ENCODE data around the gene ABCA2.
"Not testable (repeated sequence)": the region's sequence is repeated elsewhere in the genome, so short reads cannot be mapped to it uniquely, and the experiment has no call there.

Gene ABCA2

DNA sequence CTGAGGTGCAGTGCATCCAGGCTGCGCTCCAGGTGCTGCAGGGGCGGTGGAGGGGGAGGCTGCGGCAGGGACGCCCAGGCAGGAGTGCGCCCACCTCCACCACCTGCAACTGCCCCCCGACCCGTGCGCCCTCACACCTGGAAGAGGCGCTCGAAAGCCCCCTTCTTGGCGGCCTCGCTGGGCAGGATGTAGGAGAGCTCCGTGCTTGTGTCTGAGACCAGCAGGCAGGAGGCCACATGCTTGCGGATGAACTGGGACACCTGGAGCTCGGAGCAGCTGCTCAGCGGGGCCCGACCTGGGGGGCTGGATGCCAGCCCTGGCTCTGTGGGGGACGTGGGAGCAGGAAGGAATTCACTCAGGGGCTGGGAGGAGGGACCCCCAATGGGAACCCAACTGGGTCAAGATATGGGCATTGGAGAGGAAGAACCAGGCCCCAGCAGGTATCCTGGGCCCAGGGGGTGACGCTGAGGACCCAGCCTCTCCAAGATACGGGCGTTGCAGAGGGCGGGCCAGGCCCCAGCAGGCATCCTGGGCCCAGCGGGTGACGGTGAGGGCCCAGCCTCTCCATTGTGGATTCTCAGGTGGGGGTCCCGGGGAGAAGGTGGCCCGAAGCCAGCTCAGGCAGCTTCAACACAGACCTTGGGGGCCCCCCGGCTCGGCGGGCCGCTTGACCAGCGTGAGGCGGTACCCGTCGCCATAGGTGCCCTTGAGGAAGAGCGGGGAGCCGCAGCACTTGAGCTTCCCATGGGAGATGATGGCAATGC is 13.1 kb downstream of the ABCA2 start:
- no peak for DNase-seq (ENCODE audit: low read depth in 2 of 2)

DNA sequence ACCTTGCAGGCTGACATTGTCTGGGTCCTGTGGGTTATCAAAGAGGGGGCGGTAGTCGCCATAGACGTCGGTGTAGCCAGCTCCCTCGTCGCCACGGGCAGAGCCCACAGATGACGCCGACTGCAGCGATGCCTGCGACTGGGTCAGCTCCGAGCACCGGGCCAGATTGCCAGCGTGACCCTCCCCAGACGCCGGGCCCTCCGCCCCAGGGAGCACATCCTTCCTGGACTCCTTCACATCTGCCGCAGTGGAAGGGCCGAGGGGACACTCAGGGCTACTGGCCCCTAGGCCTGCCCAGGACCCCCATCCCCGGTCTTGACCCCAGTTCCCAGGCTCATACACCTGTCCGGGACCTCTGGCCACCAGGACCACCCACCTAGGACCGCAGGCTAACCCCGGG is 13.9 kb downstream of the ABCA2 start:
- DNase-seq (ENCODE audit: low read depth in 2 of 2), result no peak

DNA sequence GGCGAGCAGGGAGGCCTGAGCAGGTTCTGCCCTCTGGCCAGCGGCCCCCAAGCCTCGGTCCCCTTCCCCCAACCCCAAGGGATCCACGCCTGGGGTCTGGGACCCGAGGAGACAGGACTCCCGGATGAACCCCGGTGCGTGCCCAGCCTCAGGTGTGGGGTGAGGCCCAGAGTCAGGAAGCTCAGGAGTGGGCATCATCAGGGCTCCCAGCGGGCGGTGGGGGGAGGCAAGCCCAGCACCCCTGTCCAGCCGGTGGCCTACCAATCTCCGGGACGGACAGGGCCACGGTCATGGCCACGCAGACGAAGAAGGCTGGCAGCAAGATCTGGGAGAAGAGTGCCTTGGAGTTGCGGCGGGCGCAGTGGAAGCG is 14.5 kb downstream of the ABCA2 start:
- DNase-seq (ENCODE audit: low read depth in 2 of 2), result no peak

DNA sequence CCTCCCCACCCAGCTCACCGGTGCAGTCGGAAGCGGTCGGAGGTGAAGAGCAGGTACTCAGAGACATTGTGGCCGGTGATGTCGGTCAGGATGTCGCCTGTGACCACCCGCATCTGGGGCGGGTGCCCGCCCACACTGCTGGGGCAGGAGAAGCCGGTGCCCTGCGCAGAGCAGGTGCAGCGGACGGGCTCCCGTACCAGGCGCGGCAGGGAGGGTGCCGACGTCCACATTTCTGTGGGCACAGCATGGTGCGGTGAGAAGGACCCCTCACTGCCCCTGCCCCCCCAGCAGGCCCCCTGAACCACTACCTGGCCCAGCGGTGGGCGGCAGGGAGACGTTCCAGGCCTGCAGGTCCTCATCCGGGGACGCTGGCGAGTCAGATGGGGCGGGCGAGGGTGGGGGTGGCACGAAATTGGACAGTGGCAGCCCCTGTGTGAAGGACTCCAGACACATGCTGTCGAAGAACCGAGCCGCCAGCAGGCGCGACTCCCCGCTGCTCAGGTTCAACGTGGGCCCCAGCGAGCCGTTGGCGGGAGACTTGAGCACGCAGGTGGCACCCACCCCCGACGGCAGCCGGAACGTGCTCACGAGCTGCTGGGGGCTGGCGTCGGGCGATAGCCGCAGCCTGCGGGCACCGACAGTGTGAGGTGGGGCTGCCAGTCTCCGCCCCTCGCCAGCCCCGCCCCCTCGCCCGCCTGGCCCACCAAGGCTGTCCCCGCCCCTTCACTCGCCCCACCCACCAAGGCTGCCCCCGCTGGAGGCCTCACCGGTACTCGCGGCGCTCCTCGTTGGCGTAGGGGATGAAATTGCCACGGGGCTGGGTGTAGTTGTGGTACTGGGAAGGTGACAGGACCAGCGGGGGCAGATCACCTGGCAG is 15.1 kb downstream of the ABCA2 start:
- DNase-seq (ENCODE audit: low read depth in 2 of 2), result no peak

DNA sequence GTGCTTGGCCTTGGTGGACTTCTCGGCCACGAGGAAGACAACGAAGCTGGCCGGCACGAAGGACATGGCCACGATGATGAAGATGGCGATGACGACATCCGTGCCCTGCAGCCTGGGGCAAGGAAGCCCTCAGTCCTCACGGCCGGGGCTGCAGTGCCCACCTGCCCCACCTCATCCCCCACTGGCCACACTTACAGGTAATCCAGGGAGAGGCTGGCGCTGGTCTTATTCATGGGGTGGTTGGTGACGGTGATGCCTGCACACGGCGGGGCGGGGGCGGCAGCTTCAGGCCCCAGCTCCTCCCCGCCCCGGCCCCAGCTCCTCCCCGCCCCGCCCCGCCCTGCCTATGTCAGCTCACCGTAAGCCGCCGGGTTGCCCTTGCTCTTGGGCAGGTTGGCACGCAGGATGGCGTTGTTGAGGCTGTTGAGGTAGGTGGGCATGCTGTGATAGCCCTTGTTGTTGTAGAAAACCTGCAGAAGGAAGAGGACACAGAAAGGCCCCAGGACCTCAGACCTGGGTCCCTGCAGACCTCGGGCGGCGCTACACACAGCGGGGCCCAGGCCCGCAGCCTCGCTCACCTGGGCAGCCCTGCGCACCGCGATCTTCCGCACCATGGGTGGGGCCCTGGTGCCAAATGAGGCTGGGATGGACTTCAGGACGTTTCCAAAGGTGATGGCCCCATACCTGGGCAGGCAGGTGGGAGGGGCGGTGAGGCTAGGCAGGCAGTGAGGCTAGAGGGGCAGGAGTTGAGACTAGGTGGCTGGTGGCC is 15.9 kb downstream of the ABCA2 start:
- no peak for DNase-seq (ENCODE audit: low read depth in 2 of 2)

DNA sequence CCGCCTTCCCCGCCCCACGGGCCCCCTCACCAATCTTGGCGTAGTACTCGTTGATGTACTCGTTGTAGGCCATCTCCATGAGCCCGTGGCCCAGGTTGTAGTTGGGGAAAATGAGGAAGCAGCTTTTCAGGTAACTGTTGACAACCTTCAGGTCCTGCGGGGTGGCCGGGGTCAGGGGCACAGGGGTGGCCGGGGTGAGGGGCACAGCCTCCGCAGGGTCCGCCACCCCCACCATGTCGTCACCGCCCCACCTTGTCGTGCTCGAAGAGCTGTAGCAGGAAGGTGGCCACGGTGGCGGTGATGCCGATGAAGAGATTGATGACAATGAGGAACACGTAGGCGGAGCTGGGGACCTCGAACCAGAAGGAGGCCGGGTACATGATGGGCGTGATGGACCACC is 16.9 kb downstream of the ABCA2 start:
- no peak for DNase-seq (ENCODE audit: low read depth in 2 of 2)

DNA sequence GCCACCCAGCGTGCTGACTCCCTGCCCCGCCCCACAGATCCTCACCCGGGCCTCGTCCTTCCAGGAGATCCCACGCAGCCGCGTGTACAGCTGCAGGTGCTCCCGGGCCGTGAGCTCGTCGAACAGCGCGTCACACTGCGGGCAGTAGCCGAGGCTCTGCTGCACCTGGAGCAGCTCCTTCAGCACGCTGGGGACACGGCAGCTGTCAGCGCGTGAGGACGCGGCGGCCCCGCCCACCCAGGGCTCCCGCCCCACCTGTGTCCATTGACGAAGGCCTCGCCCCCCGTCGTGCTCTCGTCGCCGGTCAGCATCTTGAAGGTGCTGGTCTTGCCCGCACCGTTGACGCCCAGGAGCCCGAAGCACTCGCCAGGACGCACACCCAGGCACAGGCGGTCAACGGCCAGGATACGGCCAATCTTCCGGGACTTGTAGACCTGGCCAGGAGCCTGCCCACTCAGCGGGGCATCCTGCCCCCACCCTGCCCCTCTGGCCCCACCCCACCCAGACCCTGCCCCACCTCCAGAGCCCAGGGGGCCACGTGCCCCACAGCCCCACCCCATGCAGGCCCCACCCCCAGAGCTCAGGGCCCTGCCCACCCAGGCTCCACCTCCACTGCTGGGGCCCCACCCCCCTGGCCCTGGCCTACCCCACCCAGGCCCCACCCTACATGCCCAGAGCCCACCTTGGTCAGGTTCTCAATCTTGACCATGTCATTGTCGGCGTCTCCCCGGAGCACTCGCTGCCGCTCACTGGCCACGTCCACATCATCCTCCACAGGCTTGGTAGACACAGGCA is 17.9 kb downstream of the ABCA2 start:
- no peak for DNase-seq (ENCODE audit: low read depth in 2 of 2)

DNA sequence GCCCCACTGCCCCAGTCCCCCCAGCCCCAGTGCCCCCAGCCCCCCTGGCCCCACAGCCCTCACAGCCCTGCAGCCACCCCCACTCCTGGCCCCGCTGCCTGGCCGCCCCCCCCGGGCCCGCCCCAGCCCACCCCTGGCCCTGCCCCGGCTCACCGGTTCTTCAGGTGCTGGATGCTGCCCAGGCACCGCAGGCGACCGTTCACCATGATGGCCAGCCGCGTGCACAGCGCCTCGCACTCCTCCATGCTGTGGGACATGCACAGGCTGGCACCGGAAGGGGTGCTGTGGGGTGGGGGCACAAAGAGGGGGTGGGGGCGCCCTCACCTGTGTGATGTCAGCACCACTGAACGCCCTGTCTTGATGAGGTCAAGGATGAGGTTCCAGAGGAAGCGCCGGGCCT is 18.8 kb downstream of the ABCA2 start:
- no peak for DNase-seq (ENCODE audit: low read depth in 2 of 2)

DNA sequence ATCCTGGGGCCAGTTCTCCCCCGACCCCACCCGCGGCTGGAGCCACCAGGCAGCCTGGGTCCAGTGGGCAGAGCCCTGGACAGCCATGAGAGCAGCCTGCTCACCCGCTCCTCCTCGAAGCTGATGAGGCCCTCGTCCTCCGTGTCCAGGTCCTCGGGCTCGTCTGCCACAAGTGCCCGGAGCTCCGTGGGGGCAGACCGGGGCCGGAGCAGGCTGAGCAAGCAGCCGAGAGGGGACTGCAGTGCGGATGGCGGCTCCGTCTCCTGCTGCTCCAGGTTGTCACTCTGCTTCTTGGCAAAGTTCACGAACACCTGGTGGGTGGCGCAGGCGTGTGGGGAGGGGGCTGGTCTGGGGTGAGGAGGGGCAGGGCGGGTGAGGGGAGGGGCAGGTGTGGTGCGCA is 19.7 kb downstream of the ABCA2 start:
- DNase-seq (ENCODE audit: low read depth in 2 of 2), result no peak

DNA sequence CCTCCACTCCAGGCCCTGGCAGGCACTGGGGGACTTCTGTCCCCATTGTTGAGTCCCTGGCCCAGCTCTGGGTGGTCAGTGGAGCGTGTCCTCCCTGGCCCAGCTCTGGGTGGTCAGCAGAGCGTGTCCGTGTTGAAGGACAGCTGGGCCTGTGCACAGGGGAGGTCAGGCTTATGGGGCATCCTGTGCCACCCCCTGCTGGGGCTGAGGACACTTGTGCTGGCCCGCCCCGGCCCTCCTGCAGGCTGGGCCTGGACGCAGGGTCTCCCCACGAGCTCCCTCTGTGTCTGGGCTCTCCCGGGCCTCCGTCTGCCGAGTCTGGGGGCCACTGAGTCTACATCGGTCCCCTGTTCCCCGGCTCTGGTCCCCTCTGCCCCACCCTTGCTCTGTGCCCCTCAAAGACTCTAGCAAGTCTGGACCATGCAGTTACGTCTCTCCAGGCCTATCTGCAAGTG is 20.2 kb downstream of the ABCA2 start:
- no peak for DNase-seq (ENCODE audit: low read depth in 2 of 2)

DNA sequence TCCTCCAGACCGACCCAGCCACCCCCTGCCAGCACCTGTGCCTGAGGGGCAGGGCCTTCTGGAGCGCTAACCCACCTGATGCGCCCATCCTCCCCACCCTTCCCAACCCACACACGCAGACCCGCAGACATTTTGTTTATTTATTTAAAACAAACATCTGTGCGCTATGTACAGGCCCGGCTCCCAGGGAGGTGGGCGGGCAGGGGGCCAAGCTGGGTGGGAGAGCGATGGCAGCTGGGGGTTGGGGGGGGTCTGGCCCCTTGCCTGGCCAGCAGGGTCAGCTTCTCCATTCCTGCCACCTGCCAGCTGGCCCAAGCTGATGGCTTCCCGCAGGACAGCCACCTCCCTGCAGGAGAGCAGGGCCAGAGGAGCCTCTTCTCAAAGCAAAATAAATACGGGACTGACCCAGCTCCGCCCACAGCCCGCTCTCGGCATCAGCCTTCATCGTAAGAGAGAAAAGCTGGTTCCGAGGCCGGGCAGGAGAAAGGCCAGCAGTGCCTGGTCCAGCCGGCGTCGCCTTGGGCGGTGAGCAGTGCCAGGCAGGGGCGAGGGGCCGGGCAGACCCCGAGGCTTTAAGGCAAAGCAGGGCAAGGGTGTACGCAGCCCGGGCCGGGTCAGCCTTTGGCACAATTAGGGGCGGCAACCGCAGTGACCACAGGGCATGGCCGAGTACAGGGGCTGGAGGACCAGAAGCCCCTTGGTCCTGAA is 20.8 kb downstream of the ABCA2 start:
- no peak for DNase-seq (ENCODE audit: low read depth in 2 of 2)

DNA sequence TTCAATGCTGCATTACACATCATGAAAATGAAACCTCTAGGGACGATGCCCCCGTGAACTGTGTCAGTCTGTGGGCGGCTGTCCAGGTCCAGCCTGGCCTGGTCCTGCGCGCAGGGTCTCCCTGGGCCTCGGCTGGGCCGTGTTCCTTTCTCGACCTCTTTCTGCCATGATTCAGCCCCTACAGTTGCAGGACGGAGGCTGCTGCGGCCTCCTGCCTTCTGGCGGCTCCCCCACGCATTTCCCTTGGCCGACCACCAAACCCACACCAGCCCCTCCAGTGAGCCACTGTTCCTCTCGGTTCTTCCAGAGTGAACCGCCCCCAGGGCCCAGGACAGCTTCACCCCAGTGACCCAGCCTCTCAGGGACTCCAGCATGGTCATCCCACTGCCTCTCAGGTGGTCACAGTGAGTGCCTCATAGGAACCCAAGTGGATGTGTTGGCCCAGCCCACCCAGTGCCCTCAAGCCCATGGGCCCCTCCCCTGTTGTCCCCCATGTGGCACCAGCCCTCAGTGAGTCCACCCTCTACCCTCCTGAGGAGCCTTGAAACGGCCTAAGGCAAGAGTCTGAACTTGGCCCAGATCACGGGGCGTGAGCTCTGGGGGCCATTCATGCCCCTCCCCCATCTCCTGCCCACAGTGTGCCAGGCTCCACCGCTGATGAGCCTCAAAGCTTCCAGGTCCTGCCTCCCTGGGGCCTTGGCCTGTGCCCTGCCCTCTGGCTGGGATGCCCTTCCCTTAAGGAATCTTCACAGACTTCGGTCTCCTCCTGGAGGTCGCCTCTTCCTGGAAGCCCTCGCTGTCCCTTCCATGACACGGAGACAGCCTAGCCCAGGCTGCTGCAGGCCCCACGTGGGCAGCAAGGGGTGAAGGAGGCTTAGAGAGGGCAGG is 21.7 kb downstream of the ABCA2 start:
- no peak for DNase-seq (ENCODE audit: low read depth in 2 of 2)

DNA sequence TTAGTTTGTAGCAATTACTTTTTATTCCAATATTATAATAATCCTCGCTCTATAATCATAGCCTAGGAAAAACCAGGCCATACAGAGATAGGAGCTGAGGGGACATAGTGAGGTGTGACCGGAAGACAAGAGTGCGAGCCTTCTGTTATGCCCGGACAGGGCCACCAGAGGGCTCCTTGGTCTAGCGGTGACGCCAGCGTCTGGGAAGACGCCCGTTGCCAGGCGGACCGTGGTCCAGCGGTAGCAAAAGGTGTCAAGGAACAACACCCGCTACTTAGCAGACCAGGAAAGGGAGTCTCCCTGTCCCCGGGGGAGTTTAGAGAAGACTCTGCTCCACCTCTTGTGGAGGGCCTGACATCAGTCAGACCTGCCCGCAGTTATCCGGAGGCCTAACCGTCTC is 23.8 kb downstream of the ABCA2 start:
- not testable (repeated sequence) for DNase-seq (ENCODE audit: low read depth in 2 of 2)

DNA sequence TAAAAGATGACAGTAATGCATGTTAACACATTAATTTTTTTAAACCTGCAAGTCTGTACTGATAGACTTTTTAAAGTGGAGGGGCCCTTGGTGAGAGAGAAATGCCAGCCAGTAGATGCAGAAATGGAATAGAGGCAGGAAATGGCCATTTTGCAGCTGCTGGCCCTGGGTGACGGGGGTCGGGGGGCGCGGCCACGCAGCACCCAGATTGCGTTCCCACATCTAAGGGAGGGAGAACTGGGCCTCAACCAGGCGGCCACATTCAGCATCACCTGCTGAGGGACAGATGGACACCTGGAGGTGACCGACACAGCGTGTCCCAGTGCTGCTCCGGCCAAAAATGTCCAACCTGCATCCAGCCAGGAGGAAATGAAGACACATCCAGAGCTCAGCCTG is 25.4 kb downstream of the ABCA2 start:
- no peak for DNase-seq (ENCODE audit: low read depth in 2 of 2)

DNA sequence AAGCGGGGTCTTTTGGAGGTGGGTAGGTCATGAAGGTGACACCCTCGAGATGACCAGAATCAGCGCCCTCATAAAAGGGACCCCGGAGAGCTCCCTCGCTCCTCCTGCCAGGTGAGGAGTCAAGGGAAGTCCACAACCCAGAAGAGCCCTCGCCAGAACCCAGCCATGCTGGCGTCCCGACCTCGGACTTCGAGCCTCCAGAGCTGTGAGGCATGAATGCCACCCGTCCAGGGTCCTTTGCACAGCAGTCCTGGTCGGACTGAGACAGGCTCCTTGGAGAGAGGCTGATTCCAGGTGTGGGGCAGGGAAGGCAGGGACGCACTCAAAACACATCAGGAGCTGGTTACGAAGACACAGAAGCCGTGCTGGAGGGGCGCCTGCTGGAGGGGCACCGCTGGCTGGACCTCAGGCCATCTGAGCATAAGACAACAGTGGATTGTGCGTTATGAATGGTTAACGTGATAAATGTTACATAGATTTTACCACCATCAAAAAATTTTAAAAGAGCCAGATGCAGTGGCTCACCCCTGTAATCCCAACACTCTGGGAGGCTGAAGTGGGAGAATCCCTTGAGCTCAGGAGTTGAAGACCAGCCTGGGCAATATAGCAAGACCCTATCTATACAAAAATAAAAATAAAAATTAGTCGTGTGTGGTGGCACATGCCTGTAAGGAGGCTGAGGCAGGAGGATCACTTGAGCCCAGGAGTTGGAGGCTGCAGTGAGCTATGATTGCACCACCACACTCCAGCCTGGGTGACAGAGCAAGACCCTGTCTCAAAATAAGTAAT is 26.0 kb downstream of the ABCA2 start:
- DNase-seq (ENCODE audit: low read depth in 2 of 2), result no peak

DNA sequence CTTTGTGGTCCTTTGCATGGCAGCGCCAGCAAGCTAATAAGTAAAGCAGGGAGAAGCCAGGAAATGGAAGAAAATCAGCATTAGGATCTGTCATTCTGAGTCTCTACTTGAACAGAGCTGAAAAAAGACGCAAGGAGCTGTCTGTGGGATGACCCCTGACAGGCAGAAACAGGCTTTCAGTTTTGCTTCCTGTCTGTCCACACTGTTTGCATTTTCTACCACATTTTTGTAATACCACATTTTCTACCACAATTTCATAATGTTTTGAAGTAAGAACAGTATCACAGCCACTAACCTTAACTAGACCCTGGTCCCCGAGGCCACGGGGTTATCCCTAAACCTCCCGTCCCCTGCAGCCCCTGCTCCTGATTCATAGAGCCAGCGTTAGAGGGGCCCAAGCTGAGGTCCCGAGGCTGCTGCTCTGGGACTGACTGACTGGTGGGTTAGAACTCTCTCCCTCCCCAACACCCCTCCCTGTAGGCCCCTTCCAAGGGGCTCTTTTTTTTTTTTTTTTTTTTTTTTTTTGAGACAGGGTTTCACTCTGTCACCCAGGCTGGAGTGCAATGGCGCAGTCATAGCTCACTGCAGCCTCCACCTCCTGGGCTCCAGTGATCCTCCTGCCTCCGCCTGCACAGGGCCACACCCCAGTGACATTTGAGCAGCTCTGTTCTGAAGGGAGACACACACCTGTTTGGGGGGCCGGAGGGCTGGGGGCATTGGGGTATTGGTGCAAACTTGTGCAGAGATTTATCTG is 27.7 kb downstream of the ABCA2 start:
- DNase-seq (ENCODE audit: low read depth in 2 of 2), result no peak

DNA sequence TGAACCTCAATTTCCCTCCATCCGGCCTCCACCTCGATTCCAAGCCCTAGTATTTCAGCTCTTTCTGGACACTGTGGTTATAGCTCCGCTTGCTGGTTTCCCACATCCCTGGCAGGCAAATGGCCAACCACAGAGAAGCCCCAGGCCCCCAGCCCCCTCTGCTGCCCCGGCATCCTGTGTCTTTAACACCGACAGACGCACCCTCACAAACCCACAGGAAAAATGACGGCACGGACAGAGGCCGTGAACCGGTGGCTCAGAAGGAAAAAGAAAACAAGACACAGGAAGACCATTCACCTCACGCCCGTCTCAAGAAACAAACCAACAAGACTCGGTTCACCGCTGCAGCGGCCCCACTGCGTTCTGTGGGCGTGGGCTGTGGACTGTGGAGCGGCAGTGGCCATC is 30.2 kb downstream of the ABCA2 start:
- no peak for DNase-seq (ENCODE audit: low read depth in 2 of 2)

DNA sequence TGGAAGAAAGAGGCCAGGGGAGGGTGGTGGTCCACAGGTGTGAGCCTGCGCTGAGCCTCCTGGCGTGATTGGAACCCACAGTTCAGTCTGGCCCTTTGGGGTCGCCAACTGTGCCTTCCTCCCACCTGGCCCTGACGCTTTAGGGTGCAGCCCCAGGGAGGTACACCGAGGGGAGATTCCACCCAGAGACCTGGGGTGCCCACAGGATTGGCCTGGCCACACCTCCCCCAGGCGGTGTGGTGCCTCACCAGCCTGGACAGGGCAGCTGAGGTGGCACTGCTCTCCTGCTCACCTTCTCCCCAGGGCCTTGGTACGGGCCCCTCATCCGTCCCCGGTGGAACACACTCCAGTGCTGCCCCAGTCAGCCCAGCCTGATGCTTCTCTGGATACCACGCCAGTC is 30.7 kb downstream of the ABCA2 start:
- no peak for DNase-seq (ENCODE audit: low read depth in 2 of 2)
